Pancreas (tissue), 10 donors: ENCODE data around the gene ADCY7. TPM values are rescaled to one million over a fixed set of nuclear protein-coding genes. Genes with fewer than 3 reads are reported as not detected.

Source experiments
- ATAC-seq, 4 donors: fragments of 200-7000 bp; cut with Tn5 transposase; one replicate each; pipeline versions ENCODE4 v1.8.0 to v1.9.1; 2020; ENCODE audit warnings: mild to moderate bottlenecking in 4 of 4, moderate library complexity in 4 of 4
- DNase-seq, 6 donors: peaks; one replicate each; pipeline ENCODE4 v3.0.0-alpha.2; 2020
- FAIRE-seq: peaks from 2 replicates; lab custom pipeline; 2012; peaks lifted over from hg19 to GRCh38; lab: Jason Lieb, UNC
- H3K27ac ChIP-seq, 4 donors: fragments of 200-600 bp; sonication (generic); 1 replicate in 3 of 4; 2 replicates in 1 of 4; pipeline versions ENCODE4 v1.5.0 to v1.8.0; 2020
- H3K27me3 ChIP-seq, 4 donors: fragments of 200-600 bp; one replicate each; pipeline ENCODE4 v1.8.0; 2021
- H3K36me3 ChIP-seq, 3 donors: fragments of 200-600 bp; sonication (generic) in 1 of 3; one replicate each; pipeline versions ENCODE4 v1.5.0 to v1.8.0; 2020 to 2021
- H3K4me1 ChIP-seq, 3 donors: fragments of 200-600 bp; one replicate each; pipeline ENCODE4 v1.8.0; 2021
- H3K4me3 ChIP-seq, 4 donors: fragments of 200-600 bp; sonication (generic) in 2 of 4; one replicate each; pipeline versions ENCODE4 v1.5.0 to v1.8.0; 2020 to 2021
- H3K9me3 ChIP-seq, 4 donors: fragments of 200-600 bp; one replicate each; pipeline ENCODE4 v1.8.0; 2021
- WGBS, 2 donors: extraction: QIAGEN DNeasy Blood & Tissue Kit; methylation state at CpG; one replicate each; pipeline ENCODE4 v1.1.7; 2013; 5-methylcytosine and 5-hydroxymethylcytosine counted together
- intact Hi-C, 3 donors: fragments of 100-400 bp; cut with DNase I; formaldehyde crosslinking; loops; one replicate each; pipeline versions ENCODE4 v1.11.1 to v1.14.2; 2022
- polyA plus RNA-seq, 2 donors: library from polyadenylated mRNA; stranded (reverse); fragments of 200-250 nt; gene quantifications; one replicate each; pipeline ENCODE4 v1.2.3, GENCODE V29; 2013
- total RNA-seq, 6 donors: library from RNA; stranded (reverse); fragmentation: NEBNext Ultra II Directional in 4 of 6; extraction: Animal tissue kit (Norgen Biotek cat#: 25700) in 4 of 6; gene quantifications; one replicate each; pipeline versions ENCODE4 v1.2.1 to v1.2.4, GENCODE V29; 2021 to 2023
- TF ChIP-seq, protein P1 (sequence below), 4 donors: fragments of 200-600 bp; sonication (generic) in 3 of 4; IDR thresholded peaks; one replicate each; pipeline versions ENCODE4 v1.5.0 to v1.8.0; 2021; ENCODE audit warnings: antibody characterized with exemption in 4 of 4
- donor health status: healthy with polysubstance abuse.
- donor health status: DM: no; HTN: no; CAD: no; lungs with moderate emphysema.
- donor health status: DM: no; HTN: no; CAD: no.
- donor health status: control.
- donor health status: control.
- donor health status: Bipolar disorder and iron deficiency.
- donor health status: DM: yes; HTN: yes; CAD: no.
- donor health status: DM: no; HTN: no; CAD: no.
- donor health status: DM: no; HTN: no; CAD: no.
- donor health status: DM: yes; HTN: yes; CAD: no.

Gene ADCY7
- total and polyA plus RNA-seq, 8 donors = 1.9 to 21.1 (median 4.3) TPM

DNA sequence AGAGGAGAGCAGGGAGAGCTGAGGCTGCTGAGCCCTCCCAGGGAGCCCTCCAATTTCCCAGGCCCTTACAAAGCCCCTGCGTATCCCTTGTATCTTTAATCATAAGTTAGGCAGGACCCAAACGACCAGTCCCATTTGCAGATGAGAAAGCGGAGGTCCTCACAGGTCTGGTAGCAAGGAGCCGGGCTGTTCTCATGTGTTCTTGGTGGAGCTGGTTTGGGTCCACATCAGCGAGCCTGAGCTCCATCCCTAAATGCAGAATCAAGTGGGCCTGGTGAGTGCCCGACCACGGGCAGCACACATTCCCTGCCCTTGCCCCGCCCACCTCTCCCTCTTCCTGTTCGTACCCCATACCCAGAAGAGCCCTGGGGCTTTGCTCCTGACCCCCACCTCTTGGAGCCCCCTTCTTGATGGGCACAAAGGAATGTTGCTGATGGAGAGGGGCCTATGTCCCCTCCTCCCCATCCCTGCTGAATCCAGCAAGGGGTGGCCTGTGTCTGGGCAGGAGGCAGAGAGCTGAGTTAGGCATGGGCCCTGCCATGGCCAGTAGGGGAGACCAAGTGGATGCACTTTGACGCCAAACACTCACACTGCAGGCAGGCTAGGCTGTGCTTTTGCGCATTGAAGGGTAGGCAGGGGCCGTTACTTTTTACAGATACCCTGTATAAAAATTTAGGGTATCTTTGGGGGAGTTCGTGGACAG is 18.3 kb upstream of the ADCY7 start:
- intact Hi-C loops = no loop called here

GRCh38 chr16:50248845-50249244 is 17.5 kb upstream of the ADCY7 start:
- peak in 1 of 6 donors; percentile 22 for DNase-seq
- H3K36me3 ChIP-seq = no peaks in the 10 kb centered on the region
- FAIRE-seq = no peak
- H3K27me3 ChIP-seq = no peaks in the 10 kb centered on the region
- no peak overlapping the region for H3K27ac ChIP-seq
- no peak for ATAC-seq
- TF ChIP-seq, protein P1, sequence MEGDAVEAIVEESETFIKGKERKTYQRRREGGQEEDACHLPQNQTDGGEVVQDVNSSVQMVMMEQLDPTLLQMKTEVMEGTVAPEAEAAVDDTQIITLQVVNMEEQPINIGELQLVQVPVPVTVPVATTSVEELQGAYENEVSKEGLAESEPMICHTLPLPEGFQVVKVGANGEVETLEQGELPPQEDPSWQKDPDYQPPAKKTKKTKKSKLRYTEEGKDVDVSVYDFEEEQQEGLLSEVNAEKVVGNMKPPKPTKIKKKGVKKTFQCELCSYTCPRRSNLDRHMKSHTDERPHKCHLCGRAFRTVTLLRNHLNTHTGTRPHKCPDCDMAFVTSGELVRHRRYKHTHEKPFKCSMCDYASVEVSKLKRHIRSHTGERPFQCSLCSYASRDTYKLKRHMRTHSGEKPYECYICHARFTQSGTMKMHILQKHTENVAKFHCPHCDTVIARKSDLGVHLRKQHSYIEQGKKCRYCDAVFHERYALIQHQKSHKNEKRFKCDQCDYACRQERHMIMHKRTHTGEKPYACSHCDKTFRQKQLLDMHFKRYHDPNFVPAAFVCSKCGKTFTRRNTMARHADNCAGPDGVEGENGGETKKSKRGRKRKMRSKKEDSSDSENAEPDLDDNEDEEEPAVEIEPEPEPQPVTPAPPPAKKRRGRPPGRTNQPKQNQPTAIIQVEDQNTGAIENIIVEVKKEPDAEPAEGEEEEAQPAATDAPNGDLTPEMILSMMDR (IDR thresholded peaks at IDR 0.05) = no peak
- WGBS, 2 donors = 94 to 96% methylated on average over 8 of the region's 8 CpGs
- H3K4me1 ChIP-seq = peaks cover 0 to 10% (median 0%) of the 10 kb centered on the region in 3 donors
- no peak overlapping the region for H3K4me3 ChIP-seq
- intact Hi-C loops = no loop called here
- no peaks in the 10 kb centered on the region for H3K9me3 ChIP-seq

More for the DNA sequence above, 18.3 kb upstream of the ADCY7 start:
- 84 to 87% methylated on average over 13 of the region's 13 CpGs for WGBS, 2 donors
- peak in 1 of 6 donors; percentile 43 for DNase-seq
- Histone ChIP-seq H3K27ac (no peak overlapping the region), H3K4me1 (peaks cover 0 to 10% (median 0%) of the 10 kb centered on the region in 3 donors), H3K36me3 (no peaks in the 10 kb centered on the region), H3K9me3 (no peaks in the 10 kb centered on the region), H3K27me3 (no peaks in the 10 kb centered on the region), H3K4me3 (no peak overlapping the region)
- FAIRE-seq = no peak
- TF ChIP-seq, protein P1 (IDR thresholded peaks at IDR 0.05) = no peak
- ATAC-seq = no peak

- H3K9me3 ChIP-seq = no peaks in the 10 kb centered on the region
- no peak for FAIRE-seq
- ATAC-seq = peak in 2 of 4 donors; percentile 36 to 47
- H3K27me3 ChIP-seq = no peaks in the 10 kb centered on the region
- H3K36me3 ChIP-seq = no peaks in the 10 kb centered on the region
- no peak overlapping the region for H3K4me3 ChIP-seq
- H3K27ac ChIP-seq = no peak overlapping the region
- 82 to 89% methylated on average over 15 of the region's 15 CpGs for WGBS, 2 donors
- intact Hi-C loops = no loop called here
- H3K4me1 ChIP-seq = peaks cover 0 to 2% (median 0%) of the 10 kb centered on the region in 3 donors
- TF ChIP-seq, protein P1 (IDR thresholded peaks at IDR 0.05) = no peak
- peak in 1 of 6 donors; percentile 52 for DNase-seq
These were observed 14.8 kb upstream of the ADCY7 start for GRCh38 chr16:50251375-50252081.

- no peak overlapping the region for H3K27ac ChIP-seq
- intact Hi-C loops = no loop called here
These were observed 14.2 kb upstream of the ADCY7 start for GRCh38 chr16:50252082-50252611.

More at GRCh38 chr16:50252082-50252611, 14.2 kb upstream of the ADCY7 start:
- H3K27me3 ChIP-seq = no peaks in the 10 kb centered on the region
- TF ChIP-seq, protein P1 (IDR thresholded peaks at IDR 0.05) = no peak
- H3K36me3 ChIP-seq = no peaks in the 10 kb centered on the region
- H3K9me3 ChIP-seq = no peaks in the 10 kb centered on the region
- ATAC-seq (peak in 1 of 4 donors; percentile 25), FAIRE-seq (no peak), DNase-seq (peak in 1 of 6 donors; percentile 46)
- H3K4me1 ChIP-seq = no peaks in the 10 kb centered on the region
- H3K4me3 ChIP-seq = no peak overlapping the region
- 83 to 86% methylated on average over 9 of the region's 9 CpGs for WGBS, 2 donors
